ENCODE measurements around the gene MEIS2.

Gene MEIS2

DNA sequence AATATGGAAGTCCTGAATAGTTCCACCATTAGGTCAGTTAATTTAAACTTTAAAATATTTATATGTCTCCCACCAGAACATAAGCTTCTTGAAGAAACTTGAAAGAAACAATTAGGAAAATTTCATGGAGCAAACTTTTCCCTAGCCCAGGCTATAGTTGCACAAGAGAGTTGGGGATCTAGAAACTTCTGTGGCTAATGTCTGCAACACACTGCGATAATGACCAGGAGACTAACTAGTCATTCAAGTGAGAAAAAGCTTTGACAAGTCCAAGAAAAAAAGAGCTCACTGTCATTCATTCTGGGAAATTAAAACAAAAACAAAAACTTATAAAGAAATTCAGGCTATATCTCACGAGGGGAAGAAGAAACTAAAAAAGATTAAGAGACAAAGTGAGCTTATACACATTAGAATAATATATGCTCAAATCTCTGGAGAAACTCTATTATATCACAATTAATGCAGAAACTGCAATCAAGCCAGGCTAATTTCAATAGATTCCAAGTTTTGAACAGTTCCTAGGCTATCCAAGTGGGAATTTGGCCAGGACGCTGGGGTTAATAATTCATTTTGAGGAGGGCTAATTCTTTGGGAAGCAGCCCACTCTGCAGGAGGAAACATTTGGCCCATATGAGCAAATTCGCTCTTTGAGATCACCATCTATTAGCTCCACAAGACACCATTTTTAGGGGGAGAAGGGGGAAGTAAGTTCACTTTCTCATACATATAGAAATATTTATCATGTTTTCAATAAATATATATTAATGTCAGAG is 134.6 kb downstream of the MEIS2 start:
- DNase-seq (ENCODE audit: low spot score): no peak
- no peak for FAIRE-seq

DNA sequence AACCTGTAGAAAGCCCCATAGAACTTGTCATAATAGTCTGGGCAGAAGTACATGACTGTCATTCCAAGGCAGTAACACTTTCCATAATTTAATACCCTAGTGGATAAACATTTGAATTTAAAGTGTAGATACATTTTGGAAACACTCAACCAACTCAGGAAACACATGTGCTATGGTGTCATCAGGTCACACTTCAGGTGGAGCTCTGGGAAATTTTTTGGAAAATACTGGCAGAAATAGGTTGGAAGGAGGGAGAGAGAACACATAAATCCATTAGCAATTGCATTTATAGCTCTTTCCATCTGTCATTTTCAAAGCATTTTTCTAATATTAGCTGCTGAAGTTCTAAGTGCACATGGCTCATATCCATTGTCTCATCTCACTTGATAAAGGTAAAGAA is 135.7 kb downstream of the MEIS2 start:
- DNase-seq (ENCODE audit: low spot score): no peak
- FAIRE-seq: no peak

DNA sequence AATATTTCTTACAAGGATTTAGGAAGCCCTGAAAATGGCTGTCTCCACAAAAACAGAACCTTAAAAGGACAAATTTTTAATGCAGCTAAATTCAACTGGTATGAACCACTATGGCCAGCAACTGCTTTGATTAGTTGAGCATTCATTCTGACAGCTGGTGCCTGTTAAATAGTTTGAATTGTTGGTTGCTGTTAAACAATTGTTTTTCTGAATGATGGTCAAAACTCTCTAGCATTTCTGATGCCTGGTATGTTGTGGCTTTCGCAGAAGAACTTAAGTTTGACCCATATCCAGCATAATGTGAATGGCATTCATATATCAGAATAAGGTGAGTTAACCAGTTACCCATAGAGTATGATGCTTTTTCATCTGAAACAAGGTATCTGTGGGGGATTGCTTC is 138.4 kb downstream of the MEIS2 start:
- FAIRE-seq: no peak

DNA sequence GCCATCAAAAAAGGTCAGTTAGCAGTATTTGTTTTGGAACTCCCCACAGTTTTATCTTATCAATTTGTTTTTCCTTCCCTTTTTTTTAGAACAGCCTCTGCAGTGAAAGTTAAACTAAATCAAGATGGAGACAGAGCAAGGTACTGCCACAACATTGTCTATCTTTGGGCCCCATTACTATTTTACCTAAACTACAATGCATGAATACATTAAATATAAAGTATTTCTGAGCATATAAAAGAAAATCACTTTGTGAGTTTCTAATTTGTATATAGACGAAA is 139.5 kb downstream of the MEIS2 start:
- DNase-seq (ENCODE audit: low spot score) (no peak), FAIRE-seq (no peak)

More for the DNA sequence above, 138.4 kb downstream of the MEIS2 start:
- no peak for DNase-seq (ENCODE audit: low spot score)

DNA sequence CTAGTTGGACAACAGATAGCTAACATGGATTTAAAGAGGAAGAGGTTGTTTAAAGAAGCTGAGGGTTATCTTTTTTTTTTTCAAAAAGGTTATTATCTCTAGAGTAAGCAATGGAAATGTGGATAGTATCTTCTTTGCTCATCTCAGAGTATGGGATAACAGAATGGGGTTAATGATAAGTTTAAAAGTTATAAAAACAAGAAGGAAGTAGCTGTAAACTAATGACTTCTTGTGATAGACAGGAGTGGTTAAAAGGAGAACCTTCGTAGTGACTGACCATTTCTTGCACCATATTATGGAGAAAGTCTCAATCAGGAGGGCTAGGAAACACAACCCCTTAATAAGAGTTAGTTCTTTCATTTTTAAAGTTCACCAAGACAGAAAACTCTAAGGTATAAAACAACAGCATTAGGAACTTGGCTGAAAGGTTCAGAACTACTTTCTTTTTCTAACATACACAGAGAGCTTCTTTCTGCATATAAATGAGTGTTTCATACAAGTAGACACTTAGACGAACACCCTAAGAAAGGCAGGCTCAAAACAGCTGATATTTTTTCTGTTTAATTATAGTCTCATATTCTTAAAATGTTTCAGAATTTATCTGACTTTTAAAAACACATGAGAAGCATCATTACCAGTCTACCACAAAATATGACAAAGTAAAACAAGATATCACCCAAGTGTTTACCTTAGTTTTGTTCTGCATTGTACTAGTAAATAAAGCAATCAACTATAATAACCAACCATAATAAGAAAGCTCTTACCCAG is 140.0 kb downstream of the MEIS2 start:
- DNase-seq (ENCODE audit: low spot score): no peak

DNA sequence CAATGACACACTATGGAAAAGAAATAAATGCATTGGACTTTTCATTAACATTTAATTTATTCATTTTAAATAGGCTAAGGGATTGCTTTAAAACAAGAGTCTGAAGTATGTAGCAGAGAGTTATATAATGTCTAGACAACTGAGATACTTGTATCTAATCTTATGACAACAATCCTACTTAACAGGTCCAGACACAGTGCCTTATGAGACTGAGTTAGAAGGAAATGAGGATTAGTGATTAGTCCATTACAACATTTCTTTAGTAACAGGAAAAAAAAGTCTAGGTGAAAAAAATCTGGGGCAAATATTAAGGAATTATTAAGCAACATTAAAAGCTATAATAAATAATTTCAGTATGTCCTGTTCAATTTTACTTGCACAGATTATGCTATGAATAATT is 140.6 kb downstream of the MEIS2 start:
- FAIRE-seq (no peak), DNase-seq (ENCODE audit: low spot score) (no peak)

More for the DNA sequence above, 140.0 kb downstream of the MEIS2 start:
- no peak for FAIRE-seq

DNA sequence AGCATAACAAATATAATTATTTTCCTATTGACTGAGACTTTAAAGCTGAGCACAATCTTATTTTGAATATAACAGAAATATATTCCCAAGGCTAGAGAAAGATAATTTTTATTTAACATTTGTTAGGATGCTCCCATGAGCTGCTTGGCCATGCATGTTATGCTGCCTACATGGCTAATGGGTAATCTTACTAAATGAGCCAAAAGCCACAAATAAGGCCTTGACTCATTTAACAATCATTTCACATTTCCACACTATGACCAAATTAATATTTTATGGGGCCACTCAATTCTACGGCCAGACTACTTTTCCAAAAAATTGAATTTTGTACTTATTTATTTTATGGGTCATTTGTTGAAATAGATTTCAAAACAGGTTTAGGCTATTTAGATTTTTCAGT is 141.7 kb downstream of the MEIS2 start:
- FAIRE-seq (no peak), DNase-seq (ENCODE audit: low spot score) (no peak)

DNA sequence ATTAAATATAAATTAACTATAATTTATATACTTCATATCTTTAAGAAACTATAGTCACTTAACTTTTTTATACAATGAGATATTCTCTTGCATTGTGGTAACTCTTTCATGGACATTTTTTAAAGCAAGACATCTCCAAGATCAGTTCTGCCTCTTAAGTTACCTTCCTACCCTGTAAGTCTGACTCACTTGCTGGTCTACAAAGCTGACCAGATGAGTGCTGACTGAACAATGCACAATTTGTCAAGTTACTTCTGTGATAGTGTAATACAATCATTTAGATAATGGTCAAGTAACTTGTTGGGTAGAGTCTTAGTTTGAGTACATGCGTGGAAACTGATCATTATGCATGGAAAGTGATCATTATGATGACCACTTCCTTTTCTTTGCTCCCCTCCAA is 145.9 kb downstream of the MEIS2 start:
- FAIRE-seq: no peak
- DNase-seq (ENCODE audit: low spot score): no peak

DNA sequence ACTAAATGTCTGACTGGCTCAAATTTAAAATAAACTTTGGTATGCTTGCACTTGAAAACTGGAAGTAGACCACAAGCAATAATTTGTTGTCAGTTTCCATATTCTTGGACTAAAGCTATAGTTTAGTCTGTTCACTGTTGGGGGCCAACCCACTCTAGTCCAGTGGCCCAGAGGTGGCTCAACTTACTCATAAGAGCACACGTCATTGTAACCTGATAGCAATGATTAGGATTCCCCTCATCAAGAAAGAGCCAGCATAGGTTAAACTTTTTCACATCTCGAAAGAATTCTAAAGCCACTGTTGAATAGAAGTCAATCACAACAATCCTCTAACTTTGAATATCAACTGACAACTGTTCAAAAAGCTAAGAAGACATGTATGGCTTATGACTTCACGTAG is 147.0 kb downstream of the MEIS2 start:
- no peak for DNase-seq (ENCODE audit: low spot score)
- FAIRE-seq: no peak

DNA sequence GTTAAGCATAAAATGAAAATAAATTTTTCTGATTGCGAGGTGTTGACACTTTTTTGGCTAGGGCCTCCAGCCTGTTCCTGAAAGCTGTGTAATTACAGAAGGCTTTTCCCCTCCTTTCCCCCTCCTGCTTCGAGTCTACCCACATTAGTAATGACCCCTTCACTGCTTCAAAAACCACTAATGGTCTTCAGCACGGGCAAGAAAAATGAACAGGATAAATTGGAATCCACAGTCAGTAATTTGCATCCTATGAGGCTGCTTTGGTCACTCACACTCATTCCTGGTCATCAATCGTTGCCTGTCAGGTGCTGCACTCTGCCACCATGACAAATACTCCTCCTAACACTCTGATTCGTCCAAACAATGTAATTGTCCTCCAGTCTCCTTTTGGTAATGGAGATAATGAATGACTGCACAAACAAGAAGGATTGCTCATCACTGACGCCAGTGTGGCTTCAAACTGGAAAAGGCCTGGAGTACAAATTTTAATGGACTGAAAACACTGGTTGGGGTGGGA is 148.6 kb downstream of the MEIS2 start:
- FAIRE-seq (no peak), DNase-seq (ENCODE audit: low spot score) (peak; percentile 2)

DNA sequence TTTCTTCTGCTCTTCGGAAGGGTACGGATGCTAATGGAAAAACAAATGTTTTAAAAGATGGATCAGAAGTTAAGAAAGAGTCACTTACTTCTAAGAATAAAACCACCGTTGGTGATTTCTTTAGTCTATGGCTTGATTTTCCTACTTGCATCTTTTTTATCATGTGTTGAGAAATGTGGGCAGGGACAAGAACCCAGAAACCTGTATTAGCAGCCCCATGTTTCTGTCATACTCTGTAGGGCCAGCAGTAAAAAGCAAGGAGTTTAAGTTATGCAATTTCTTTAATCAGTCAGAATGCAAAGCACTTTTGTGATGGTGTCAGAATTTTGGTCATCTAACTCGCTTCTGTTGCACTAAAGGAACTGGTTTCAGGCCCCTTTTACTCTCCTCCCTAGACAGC is 150.0 kb downstream of the MEIS2 start:
- FAIRE-seq: no peak
- no peak for DNase-seq (ENCODE audit: low spot score)

DNA sequence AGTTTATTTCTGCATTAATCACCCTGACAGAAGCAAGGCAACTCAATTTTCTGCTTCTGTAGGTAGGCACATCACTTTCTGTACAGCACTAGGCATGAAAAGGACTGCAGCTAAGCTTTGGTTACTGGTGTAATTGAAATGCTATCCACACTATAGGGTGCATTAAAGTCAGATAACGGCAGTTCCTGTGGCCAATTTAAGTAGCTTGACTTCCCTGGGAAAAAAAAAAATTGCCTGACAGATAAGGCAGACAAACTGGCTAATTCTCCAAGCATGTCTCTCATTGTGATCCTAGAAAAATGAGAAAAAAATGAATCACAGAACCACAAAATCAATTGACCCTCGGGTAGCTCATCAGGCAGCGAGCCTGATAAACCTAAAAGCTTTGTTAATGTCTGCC is 151.4 kb downstream of the MEIS2 start:
- FAIRE-seq (no peak), DNase-seq (ENCODE audit: low spot score) (no peak)

DNA sequence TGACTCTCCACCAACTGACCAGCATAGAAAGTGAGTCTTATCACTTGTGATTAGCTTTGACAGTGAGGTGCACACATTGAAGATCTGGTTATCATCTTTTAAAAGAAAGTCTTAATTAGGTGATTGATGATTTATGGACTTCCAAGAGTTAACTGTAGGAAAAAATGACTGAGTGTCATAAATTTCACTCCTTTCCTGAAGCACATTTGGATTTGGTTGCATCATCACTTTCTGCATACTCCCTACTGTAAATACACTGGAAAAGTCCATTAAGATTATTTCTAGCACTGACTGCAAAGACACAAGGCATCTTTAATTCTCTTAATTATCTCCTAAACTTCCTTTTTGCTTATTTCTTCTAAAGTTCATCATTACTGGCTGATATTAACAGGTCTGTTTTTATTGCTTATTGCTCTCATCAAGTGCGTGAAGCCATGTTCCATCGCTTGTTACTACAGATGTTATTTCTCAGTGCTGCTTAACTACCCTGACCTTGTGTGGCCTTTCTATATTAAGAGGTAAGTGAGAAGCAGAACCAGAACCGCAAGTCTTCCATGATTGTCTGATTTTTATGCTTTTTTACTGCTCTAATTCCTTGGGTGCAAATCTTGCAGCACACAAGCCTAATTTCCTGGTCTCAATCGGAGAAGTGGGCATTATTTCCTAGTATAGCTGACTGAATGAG is 153.2 kb downstream of the MEIS2 start:
- DNase-seq (ENCODE audit: low spot score) (no peak), FAIRE-seq (no peak)

DNA sequence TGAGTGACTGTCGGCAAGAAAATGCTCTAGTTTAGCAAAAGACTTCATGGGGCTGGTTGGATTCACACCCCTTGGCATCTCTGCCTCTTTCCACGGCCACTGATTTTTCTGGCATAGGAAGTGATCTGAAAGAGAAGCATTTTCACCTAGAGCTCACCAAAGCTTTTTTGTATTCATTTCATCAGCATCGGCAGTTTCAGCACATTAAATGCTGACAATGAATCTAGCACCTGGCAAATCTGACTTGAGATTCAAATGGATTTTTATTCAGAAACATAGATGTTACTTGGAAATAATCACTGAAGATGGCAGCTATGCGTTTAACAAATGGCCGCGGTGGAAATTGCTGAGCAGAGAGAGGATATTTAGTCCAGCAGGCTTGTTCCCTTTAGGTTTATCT is 155.9 kb downstream of the MEIS2 start:
- no peak for DNase-seq (ENCODE audit: low spot score)
- no peak for FAIRE-seq

DNA sequence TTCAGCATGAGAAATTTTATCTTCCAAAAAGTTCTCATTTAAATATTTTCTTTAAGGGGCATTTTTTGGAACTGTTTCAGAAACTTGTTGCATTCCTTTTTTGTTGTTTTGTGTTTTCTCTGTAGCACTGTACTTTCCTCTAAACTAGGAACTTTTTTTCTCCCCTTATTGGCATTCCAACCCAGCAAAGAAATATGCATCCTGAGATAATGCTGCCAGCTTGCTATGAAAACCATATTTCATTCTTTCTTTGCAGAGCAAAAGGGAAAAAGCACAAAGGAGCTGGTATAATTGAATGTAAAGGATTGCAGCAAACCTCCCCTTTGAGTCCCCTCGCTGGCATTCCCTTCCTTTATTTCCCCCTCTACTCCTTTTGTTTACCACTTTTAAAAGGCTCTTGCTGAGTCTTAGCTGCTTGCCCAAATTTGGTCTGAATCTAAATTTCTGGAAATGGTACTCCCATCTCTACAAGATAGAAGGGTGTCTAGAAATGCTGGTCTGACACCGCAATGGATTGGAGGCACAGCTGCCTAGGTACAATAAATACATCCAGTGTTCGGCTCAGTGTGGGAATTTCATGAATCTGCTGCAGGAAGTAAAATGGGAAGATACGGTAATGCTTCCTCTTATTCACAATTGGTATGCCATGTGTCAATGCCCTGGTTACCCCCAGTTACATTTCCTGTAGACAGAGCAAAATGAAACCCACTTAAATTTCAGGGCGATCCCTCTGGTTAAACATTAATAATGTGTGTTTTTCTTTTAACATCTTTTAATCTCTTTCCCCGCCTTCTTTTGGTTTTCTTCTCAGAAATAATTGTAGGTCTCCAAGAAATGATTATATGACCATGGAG is 156.6 kb downstream of the MEIS2 start:
- FAIRE-seq: no peak

DNA sequence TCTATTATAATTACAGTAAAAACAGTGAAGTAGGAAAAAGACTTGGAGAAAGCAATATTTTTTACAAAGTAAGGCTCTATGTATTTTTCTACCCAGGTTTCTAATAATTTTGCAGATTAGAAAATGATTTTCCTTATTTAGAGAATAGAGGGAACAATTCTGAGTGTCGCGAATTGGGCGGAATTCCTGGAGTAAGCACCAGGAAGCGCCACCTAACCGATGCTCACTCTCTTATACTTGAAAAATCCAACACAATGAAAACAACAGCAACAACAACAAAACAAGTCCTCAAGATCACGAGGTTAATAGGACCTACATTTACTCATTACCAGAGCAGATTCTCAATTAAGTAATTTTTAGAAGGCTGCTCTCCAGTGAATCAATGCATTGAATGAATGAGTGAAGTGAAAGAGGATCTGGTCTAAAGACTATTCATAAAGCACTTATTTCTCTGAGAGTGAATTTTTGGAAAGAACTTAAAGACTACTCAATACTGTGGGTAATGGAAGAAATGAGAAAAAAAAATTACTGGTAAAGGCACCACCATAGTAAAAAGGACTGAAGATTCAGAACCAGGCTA is 158.0 kb downstream of the MEIS2 start:
- no peak for DNase-seq (ENCODE audit: low spot score)
- no peak for FAIRE-seq

More for the DNA sequence above, 156.6 kb downstream of the MEIS2 start:
- no peak for DNase-seq (ENCODE audit: low spot score)

DNA sequence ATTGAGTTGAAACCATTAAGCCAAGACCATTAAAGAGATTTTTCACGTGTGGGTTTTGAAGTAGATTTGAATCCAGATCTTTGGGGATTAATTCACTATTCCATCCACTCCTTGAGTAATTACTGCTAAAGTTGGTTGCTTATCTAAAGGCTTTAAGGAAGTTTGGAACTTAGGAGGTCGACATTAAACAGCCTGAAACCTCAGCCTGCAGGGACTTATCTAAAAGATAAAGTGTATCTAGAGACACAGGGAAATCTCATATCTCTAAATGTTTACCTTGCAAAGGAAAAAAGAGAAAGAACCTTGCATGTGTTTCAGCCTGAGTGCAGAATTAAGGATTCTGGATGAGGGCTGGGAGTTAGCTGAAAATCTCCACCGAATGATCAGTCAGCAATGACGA is 158.6 kb downstream of the MEIS2 start:
- FAIRE-seq (no peak), DNase-seq (ENCODE audit: low spot score) (no peak)

DNA sequence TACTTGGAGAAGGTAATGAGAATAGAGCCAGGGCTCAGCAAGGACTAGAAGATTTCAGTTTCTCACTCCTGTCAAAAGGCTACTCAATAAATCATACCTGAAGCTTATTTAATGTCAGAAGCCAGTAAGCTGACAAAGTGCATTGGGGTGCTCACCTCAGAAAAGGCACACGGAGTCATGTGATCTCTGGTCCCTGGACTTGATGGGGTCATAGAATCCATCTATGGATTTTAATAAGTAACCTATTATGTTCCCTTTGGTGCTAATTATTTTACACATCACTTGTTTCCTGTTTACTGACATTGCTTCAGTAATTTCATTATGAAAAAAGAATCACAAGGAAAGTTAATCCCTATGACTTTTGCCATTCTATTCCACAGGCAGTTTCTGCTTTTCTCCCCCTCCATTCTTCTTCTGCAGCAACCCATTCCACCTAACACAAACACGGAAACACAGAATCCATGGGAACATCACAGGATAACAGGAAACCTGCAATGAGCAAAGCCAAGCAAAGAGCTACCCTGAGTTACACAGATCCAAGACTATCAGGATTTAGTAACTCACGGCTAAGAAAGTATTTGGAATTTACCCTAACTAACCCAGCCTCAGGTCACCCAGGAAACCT is 159.6 kb downstream of the MEIS2 start:
- no peak for FAIRE-seq
- no peak for DNase-seq (ENCODE audit: low spot score)

DNA sequence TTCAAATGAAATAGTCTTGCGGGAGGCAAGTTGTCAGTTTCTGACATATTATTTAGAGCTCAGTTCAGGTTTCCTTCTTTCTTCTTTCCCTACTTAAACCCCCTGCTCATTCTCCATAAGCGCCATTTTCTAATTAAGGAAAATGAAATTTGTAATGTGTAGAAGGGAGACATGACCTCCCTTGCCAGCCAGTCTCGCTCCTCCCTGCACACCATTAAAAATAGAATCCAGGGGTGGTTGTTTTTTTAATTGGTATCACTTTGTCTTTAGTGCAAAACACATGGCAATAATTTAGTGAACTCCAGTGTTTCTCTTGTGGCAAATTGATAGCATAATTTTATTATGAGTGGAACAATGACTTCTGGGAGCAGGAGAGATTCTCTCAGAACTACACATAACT is 160.1 kb downstream of the MEIS2 start:
- no peak for DNase-seq (ENCODE audit: low spot score)
- FAIRE-seq: no peak

DNA sequence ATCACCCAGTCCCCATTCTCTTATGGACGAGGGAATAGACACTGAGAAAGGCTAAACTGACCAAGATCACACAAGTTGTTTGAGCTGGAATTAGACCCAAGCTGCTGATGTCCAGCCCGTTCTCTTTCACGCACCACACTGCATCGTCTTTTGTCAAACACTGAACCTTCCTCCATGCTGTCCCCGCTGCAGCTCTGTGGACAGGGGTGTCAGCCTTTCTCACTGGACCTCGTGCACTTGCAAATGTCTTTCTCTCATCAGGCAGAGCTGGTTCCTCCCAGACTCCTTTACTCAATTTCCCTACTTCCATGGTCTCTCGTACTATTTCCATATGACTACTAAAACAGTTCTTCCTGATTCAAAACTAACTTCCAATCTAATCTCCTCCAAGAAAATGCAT is 161.6 kb downstream of the MEIS2 start:
- no peak for FAIRE-seq

DNA sequence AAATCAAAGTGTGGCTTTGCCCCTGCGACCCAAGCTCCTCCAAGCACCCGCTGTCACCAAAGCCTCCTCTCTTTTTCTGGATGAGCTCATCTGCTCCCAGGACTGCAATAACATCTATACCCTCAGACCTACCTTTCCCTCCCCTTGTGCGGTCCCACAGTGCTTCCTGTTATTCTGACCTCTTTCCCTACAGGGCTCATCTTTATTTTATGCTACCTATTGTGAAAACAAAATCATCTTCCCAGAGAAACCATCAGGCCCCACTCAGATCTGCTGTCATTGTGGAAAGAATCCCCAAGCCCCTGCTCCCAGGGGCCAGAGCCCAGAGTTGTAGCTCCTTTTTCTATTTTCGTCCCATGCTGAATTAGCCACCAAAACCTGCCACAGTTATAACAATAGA is 162.2 kb downstream of the MEIS2 start:
- FAIRE-seq (no peak), DNase-seq (ENCODE audit: low spot score) (no peak)

More for the DNA sequence above, 161.6 kb downstream of the MEIS2 start:
- no peak for DNase-seq (ENCODE audit: low spot score)
